KMS-11 (cell line): Measurements from ENCODE around the gene POLDIP2.

Experiments
- H2AFZ ChIP-seq: fragments of 200-600 bp; sonication (generic); 2 replicates; pipeline ENCODE4 v1.6.1; 2016; ENCODE audit warnings: antibody characterized with exemption, mixed run types, low read depth
- H3K27ac ChIP-seq: fragments of 200-600 bp; sonication (generic); 2 replicates; pipeline ENCODE4 v1.6.1; 2016; ENCODE audit warnings: mild to moderate bottlenecking, mixed run types
- H3K27me3 ChIP-seq: fragments of 200-600 bp; sonication (generic); 2 replicates; pipeline ENCODE4 v1.6.1; 2017; ENCODE audit warnings: mild to moderate bottlenecking, low read depth, mixed run types, moderate library complexity; ENCODE audit not compliant: insufficient read depth
- H3K36me3 ChIP-seq: fragments of 200-600 bp; sonication (generic); 2 replicates; pipeline ENCODE4 v1.6.1; 2017; ENCODE audit warnings: mild to moderate bottlenecking, mixed run types; ENCODE audit not compliant: insufficient read depth
- H3K4me1 ChIP-seq: fragments of 200-600 bp; sonication (generic); 2 replicates; pipeline ENCODE4 v1.6.1; 2016; ENCODE audit warnings: mild to moderate bottlenecking, low read depth, mixed run types; ENCODE audit not compliant: poor library complexity, severe bottlenecking
- H3K4me2 ChIP-seq: fragments of 200-600 bp; sonication (generic); 2 replicates; pipeline ENCODE4 v1.7.0; 2016; ENCODE audit warnings: mild to moderate bottlenecking, mixed run types
- H3K4me3 ChIP-seq: fragments of 200-600 bp; sonication (generic); IDR thresholded peaks from 2 replicates; pipeline ENCODE4 v1.6.1; 2017; ENCODE audit warnings: low read depth, low read length, mixed read lengths; ENCODE audit not compliant: insufficient read depth
- H3K79me2 ChIP-seq: fragments of 200-600 bp; sonication (generic); 2 replicates; pipeline ENCODE4 v1.6.1; 2016; ENCODE audit warnings: low read depth, mixed run types; ENCODE audit not compliant: insufficient read depth
- H3K9ac ChIP-seq: fragments of 200-600 bp; sonication (generic); 2 replicates; pipeline ENCODE4 v1.6.1; 2016; ENCODE audit warnings: mild to moderate bottlenecking, mixed run types
- H4K20me1 ChIP-seq: fragments of 200-600 bp; sonication (generic); 2 replicates; pipeline ENCODE4 v1.6.1; 2016; ENCODE audit warnings: mild to moderate bottlenecking, mixed run types; ENCODE audit not compliant: insufficient read depth
- CTCF ChIP-seq: fragments of 200-600 bp; sonication (generic); conservative IDR thresholded peaks from 2 replicates; pipeline ENCODE4 v1.6.1; 2017; ENCODE audit warnings: low read depth, mild to moderate bottlenecking, antibody characterized with exemption, low read length, moderate library complexity, mixed read lengths

Gene POLDIP2

GRCh38 chr17:28372945-28373274, 15.6 kb upstream of the POLDIP2 start:
- H4K20me1 ChIP-seq, result no peaks in the 10 kb centered on the region
- H3K9ac ChIP-seq, result no peak overlapping the region

GRCh38 chr17:28372203-28372944, 15.0 kb upstream of the POLDIP2 start:
- Histone ChIP-seq H2AFZ (peak overlapping the region; percentile 98), H4K20me1 (no peaks in the 10 kb centered on the region), H3K36me3 (no peaks in the 10 kb centered on the region), H3K4me3 (no peak overlapping the region), H3K27me3 (no peaks in the 10 kb centered on the region; the same call in 1 of the 2 replicates), H3K27ac (no peak overlapping the region), H3K9ac (peak overlapping the region; percentile 41; the same call in 1 of the 2 replicates), H3K4me2 (peak overlapping the region; percentile 94), H3K4me1 (peaks cover 18% of the 10 kb centered on the region), H3K79me2 (no peaks in the 10 kb centered on the region)
- TF ChIP-seq CTCF, result no peak

More at GRCh38 chr17:28372945-28373274, 15.6 kb upstream of the POLDIP2 start:
- Histone ChIP-seq H2AFZ (no peak overlapping the region), H3K4me1 (peaks cover 18% of the 10 kb centered on the region), H3K27ac (no peak overlapping the region), H3K4me2 (peak overlapping the region; percentile 94), H3K4me3 (no peak overlapping the region), H3K27me3 (no peaks in the 10 kb centered on the region; the same call in 1 of the 2 replicates), H3K36me3 (no peaks in the 10 kb centered on the region), H3K79me2 (no peaks in the 10 kb centered on the region)
- no peak for TF ChIP-seq CTCF

GRCh38 chr17:28371245-28372202, 14.2 kb upstream of the POLDIP2 start, which contains the start of gene SARM1:
Gene SARM1, plus strand, starts transcription at chr17:28371694. Its CDS starts 339 bp downstream, at chr17:28372033.
- Histone ChIP-seq H3K4me1 (peaks cover 18% of the 10 kb centered on the region), H4K20me1 (no peaks in the 10 kb centered on the region), H3K27me3 (no peaks in the 10 kb centered on the region; the same call in 1 of the 2 replicates), H3K4me2 (peak within 1 kb of the TSS; percentile 94), H3K36me3 (no peaks in the 10 kb centered on the region), H3K9ac (peak within 1 kb of the TSS; percentile 41; the same call in 1 of the 2 replicates), H3K27ac (no peak within 1 kb of the TSS), H2AFZ (peak within 1 kb of the TSS; percentile 98), H3K4me3 (no peak within 1 kb of the TSS), H3K79me2 (no peaks in the 10 kb centered on the region)
- no peak for TF ChIP-seq CTCF

GRCh38 chr17:28370744-28371103, 13.4 kb upstream of the POLDIP2 start:
- no peak for TF ChIP-seq CTCF
- peak overlapping the region; percentile 94 for H3K4me2 ChIP-seq
- no peak overlapping the region for H3K27ac ChIP-seq

More at GRCh38 chr17:28370744-28371103, 13.4 kb upstream of the POLDIP2 start:
- no peaks in the 10 kb centered on the region for H4K20me1 ChIP-seq
- no peaks in the 10 kb centered on the region; the same call in 1 of the 2 replicates for H3K27me3 ChIP-seq
- H3K4me3 ChIP-seq, result no peak overlapping the region
- no peaks in the 10 kb centered on the region for H3K36me3 ChIP-seq
- no peak overlapping the region for H3K9ac ChIP-seq
- H2AFZ ChIP-seq, result peak overlapping the region; percentile 98; the same call in 1 of the 2 replicates
- peaks cover 18% of the 10 kb centered on the region for H3K4me1 ChIP-seq
- no peaks in the 10 kb centered on the region for H3K79me2 ChIP-seq
